ENCODE results near the gene MTARC2. TPM values are rescaled to one million over a fixed set of nuclear protein-coding genes. Genes with fewer than 3 reads are reported as not detected.

MTARC2 gene
- total RNA-seq (10 to 100 TPM in 1 of 4 donors, 1 to 10 TPM in 3; 8.8 to 12.4 (median 9.5) TPM), polyA plus RNA-seq (1 to 10 TPM; 4.1 to 5.7 (median 5.0) TPM)
- long read RNA-seq, donor 1, transcript MARC2-202 (8 exons, 2,134 nt), result major isoform, 8 of 12 reads
- long read RNA-seq, donor 1, partial matches to known transcripts, result 0 of 12 reads
- long read RNA-seq, donor 1, other reads (novel, unspliced or antisense), result 4 of 12 reads
- long read RNA-seq, donor 2, transcript MARC2-202 (8 exons, 2,134 nt), result major isoform, 12 of 26 reads
- long read RNA-seq, donor 2, partial matches to known transcripts, result 4 of 26 reads
- long read RNA-seq, donor 2, other reads (novel, unspliced or antisense), result 10 of 26 reads

DNA sequence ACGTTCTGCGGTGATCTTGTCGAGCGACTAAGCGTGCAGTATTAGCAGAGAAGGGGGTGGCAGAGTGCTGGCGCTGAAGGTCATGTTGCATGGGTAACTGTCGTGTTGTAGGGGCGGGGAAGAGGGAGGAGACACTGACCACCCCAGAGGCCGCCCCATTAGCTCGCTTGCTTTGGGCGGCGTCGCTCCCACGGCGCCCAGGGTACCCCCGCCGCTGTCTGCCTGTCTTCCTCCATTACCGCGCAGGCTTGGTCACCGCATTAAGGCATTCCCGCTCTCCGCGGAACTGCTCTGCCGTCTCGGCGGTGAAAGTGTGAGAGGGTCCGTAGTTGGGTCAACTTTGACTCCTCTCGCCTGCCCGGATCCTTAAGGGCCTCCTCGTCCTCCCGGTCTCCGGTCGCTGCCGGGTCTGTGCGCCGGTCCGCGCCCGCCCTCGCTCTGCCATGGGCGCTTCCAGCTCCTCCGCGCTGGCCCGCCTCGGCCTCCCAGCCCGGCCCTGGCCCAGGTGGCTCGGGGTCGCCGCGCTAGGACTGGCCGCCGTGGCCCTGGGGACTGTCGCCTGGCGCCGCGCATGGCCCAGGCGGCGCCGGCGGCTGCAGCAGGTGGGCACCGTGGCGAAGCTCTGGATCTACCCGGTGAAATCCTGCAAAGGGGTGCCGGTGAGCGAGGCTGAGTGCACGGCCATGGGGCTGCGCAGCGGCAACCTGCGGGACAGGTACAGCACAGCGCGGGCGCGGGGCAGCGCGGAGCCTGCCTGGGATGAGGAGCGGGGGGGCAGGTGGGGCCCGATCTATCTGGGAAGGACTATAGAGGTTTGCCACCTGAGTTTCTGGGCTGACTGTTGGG lies at the start of gene MTARC2:
Gene MTARC2, plus strand, starts transcription at position 234 of the 846 bp plus-strand sequence. Its CDS starts 210 bp downstream, at position 444.
- 0 to 1% (median 1%) methylated on average over 65 to 77 of the region's 77 CpGs for WGBS, 3 donors
- peak within 1 kb of the TSS; percentile 76 for H3K4me3 ChIP-seq
- intact Hi-C loops (cut with DNase I), result loop anchor here in 1 of 2 donors (5.0 kb wide), 1 partner anchor 446 kb away; no protein-coding TSS in a partner anchor
- TF ChIP-seq, protein P1, sequence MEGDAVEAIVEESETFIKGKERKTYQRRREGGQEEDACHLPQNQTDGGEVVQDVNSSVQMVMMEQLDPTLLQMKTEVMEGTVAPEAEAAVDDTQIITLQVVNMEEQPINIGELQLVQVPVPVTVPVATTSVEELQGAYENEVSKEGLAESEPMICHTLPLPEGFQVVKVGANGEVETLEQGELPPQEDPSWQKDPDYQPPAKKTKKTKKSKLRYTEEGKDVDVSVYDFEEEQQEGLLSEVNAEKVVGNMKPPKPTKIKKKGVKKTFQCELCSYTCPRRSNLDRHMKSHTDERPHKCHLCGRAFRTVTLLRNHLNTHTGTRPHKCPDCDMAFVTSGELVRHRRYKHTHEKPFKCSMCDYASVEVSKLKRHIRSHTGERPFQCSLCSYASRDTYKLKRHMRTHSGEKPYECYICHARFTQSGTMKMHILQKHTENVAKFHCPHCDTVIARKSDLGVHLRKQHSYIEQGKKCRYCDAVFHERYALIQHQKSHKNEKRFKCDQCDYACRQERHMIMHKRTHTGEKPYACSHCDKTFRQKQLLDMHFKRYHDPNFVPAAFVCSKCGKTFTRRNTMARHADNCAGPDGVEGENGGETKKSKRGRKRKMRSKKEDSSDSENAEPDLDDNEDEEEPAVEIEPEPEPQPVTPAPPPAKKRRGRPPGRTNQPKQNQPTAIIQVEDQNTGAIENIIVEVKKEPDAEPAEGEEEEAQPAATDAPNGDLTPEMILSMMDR (IDR thresholded peaks at IDR 0.05), result no peak
- H3K9me3 ChIP-seq, result no peaks in the 10 kb centered on the region
- peak; percentile 82 to 88 for DNase-seq
- no peaks in the 10 kb centered on the region for H3K27me3 ChIP-seq (ENCODE audit: insufficient read depth in 3 of 3, low read length in 2 of 3)
- peaks cover 42% of the 10 kb centered on the region for H3K4me1 ChIP-seq
- ATAC-seq, result peak; percentile 92 to 95 (median 94)
- H3K27ac ChIP-seq, result peak within 1 kb of the TSS; percentile 84
- no peaks in the 10 kb centered on the region for H3K36me3 ChIP-seq (ENCODE audit: insufficient read depth in 1 of 2, low read depth in 1 of 2)

DNA sequence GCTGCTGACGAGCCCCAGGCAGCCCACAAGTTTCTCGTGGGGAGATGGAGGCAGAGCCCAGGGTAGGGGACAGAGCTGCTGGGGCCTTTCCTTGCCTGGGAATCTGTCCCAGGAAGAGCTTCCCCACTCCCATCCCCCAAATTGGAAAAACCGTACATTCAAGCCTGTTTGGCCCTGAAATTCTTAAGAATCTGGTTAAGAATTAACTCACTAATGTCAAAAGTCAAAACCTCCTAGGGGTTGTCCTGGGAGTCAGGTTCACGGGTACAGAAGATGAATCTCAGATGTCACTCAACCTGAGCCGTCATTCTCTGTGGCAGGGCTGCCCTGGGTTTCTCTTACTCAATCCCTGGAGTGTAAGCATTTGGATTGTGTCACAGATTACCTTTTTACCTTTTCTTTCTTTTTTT lies 49.5 kb upstream of the MTARC2 start:
- TF ChIP-seq, protein P1 (IDR thresholded peaks at IDR 0.05), result no peak
- Histone ChIP-seq H3K27ac (no peak overlapping the region), H3K36me3 (ENCODE audit: insufficient read depth in 1 of 2, low read depth in 1 of 2) (no peaks in the 10 kb centered on the region), H3K4me3 (no peak overlapping the region), H3K9me3 (no peaks in the 10 kb centered on the region), H3K27me3 (ENCODE audit: insufficient read depth in 3 of 3, low read length in 2 of 3) (no peaks in the 10 kb centered on the region), H3K4me1 (no peaks in the 10 kb centered on the region)
- 74 to 86% (median 78%) methylated on average over 5 of the region's 5 CpGs for whole genome bisulfite sequencing, 3 donors
- intact Hi-C loops (cut with DNase I), result no loop called here
- DNase-seq (no peak), ATAC-seq (no peak)

DNA sequence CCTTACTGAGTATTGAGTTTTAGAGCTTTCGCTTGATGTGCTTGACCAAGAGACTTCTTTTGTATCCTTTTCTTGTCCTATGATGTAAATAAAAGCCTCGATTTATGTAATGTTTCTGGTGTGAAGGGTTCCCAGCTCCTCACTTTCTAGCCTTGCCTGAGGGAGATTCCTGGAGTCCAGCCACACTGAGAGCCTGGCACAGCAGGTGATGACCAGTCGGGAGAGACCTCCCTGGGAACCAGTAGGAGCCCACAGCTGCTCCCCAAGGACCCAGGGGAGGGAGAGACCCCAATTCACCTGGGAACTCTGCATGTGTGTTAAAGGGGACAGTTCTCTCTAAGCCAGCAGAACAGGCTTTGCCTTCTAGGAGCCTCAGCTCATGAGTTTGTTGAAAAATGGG lies 49.1 kb upstream of the MTARC2 start:
- 74 to 78% (median 74%) methylated on average over 3 of the region's 3 CpGs for WGBS, 3 donors
- H3K9me3 ChIP-seq, result no peaks in the 10 kb centered on the region
- H3K36me3 ChIP-seq (ENCODE audit: insufficient read depth in 1 of 2, low read depth in 1 of 2), result no peaks in the 10 kb centered on the region
- H3K4me1 ChIP-seq, result no peaks in the 10 kb centered on the region
- ATAC-seq, result no peak
- DNase-seq, result no peak
- no peaks in the 10 kb centered on the region for H3K27me3 ChIP-seq (ENCODE audit: insufficient read depth in 3 of 3, low read length in 2 of 3)
- TF ChIP-seq, protein P1 (IDR thresholded peaks at IDR 0.05), result no peak
- intact Hi-C loops (cut with DNase I), result no loop called here
- no peak overlapping the region for H3K27ac ChIP-seq
- H3K4me3 ChIP-seq, result no peak overlapping the region

DNA sequence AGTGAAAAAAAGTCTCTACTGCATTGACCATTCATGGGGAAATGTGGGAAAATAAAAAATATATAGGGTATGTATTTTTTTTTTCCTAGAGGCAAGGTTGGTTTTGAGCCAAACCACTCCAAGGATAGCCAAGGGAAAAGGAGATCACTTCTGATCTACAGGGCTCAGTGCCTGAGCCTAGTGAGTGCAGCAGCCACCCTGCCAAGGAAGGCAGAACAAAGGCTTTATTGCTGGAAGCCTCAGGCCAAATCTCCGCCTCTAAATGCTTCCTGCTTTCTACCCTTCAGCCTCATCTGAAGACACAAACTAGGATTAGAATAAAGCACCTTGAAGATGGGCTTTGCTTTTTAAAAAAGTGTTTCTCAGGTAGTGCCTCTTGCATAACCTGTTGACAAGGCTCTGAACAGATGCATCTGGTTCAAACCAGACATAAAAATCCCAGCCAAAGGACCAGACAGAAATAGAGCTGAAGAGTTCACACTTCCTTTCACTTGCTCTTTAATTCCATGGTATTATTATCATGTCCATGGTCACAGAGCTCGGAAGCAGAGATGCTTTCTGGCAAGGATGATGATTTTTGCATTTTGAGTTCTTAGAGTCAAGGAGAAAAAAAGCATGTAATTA lies 47.5 kb upstream of the MTARC2 start:
- H3K4me1 ChIP-seq, result no peaks in the 10 kb centered on the region
- ATAC-seq (no peak), DNase-seq (no peak)
- no peaks in the 10 kb centered on the region for H3K36me3 ChIP-seq (ENCODE audit: insufficient read depth in 1 of 2, low read depth in 1 of 2)
- no peaks in the 10 kb centered on the region for H3K27me3 ChIP-seq (ENCODE audit: insufficient read depth in 3 of 3, low read length in 2 of 3)
- H3K9me3 ChIP-seq, result no peaks in the 10 kb centered on the region
- intact Hi-C loops (cut with DNase I), result no loop called here
- H3K4me3 ChIP-seq, result no peak overlapping the region
- TF ChIP-seq, protein P1 (IDR thresholded peaks at IDR 0.05), result no peak
- WGBS, 3 donors, result 7 to 49% (median 14%) methylated on average over 2 of the region's 2 CpGs
- no peak overlapping the region for H3K27ac ChIP-seq
